Measurements from ENCODE around the gene MYOT. TPM values are rescaled to one million over a fixed set of nuclear protein-coding genes. Genes with fewer than 3 reads are reported as not detected.
"Not testable (repeated sequence)": the region's sequence is repeated elsewhere in the genome, so short reads cannot be mapped to it uniquely, and the experiment has no call there.

MYOT gene
- total RNA-seq, 4 donors from 2014 or later, result 19.4 to 35.6 (median 30.0) TPM

DNA sequence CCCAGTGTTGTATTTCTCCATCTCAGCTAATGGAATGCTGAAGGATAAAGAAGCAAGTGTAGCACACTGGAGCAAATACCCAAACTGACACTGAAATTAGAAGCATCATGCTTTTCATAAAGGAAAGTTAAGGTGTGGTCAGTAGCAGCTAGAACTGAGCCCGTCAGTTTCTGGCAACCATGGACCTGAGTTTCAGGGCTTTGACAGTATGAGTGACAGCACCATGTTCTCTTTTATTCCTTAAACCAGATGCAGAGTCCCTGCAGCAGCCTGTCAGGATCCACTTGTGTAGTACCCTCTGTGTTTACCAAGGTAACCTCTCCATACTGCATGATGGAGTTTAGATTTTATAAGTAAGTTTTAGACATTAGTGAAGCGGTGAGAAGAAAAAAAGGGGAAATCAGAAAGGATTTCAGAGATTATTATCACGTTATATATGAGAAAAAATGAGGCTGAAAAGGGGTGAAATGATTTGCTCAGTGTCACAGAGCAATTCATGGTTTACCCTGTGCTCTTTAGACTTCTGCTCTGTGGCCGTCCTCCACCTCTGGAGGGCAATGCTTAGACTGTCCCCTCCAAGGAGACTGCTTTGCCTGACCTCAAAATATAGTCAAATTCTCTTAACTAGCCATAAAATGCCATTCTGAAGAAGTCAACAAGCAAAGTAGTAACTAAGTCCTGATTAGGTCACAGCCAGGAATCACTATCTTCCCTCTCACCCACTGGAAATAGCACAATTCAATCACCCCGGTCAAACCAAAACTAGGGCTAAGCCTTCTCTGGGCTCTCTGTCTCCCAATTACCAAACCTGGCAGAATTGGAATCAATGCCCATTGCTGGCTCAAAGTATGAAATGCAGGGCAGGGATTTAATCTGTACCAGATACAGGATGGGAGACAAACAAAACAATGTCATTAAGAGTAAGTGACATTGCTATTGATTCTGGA lies 10.5 kb upstream of the MYOT start:
- Histone ChIP-seq H3K4me3 (peak overlapping the region in 2 of 4 donors; percentile 19 to 34), H3K27ac (replicated peaks in 1 of 4) (peak overlapping the region in 3 of 4 donors; percentile 54 to 65 (median 58)), H3K4me1 (peaks cover 18 to 29% (median 23%) of the 10 kb centered on the region in 4 donors), H3K27me3 (no peaks in the 10 kb centered on the region), H3K36me3 (no peaks in the 10 kb centered on the region), H3K9me3 (no peaks in the 10 kb centered on the region)
- intact Hi-C loops (cut with DNase I), result no loop called here
- DNase-seq (ENCODE audit: extremely low spot score), result no peak
- WGBS, result 81% methylated on average over 5 of the region's 5 CpGs
- TF ChIP-seq POLR2AphosphoS5 (IDR thresholded peaks at IDR 0.05) (no peak), EP300 (IDR thresholded peaks at IDR 0.05) (no peak), CTCF (IDR thresholded peaks at IDR 0.05) (no peak), POLR2A (IDR thresholded peaks at IDR 0.05; ENCODE audit: low read depth) (no peak)

GRCh38 chr5:137858223-137858916 lies 9.3 kb upstream of the MYOT start:
- no peak for DNase-seq (ENCODE audit: extremely low spot score)
- H3K4me3 ChIP-seq, result peak overlapping the region; percentile 19 to 34 (median 25)
- peak overlapping the region in 3 of 4 donors; percentile 54 to 65 (median 58) for H3K27ac ChIP-seq (replicated peaks in 1 of 4)
- 49% methylated on average over 3 of the region's 3 CpGs for WGBS
- TF ChIP-seq CTCF (IDR thresholded peaks at IDR 0.05) (no peak), POLR2AphosphoS5 (IDR thresholded peaks at IDR 0.05) (no peak), POLR2A (IDR thresholded peaks at IDR 0.05; ENCODE audit: low read depth) (no peak), EP300 (IDR thresholded peaks at IDR 0.05) (no peak)
- no peaks in the 10 kb centered on the region for H3K9me3 ChIP-seq
- H3K4me1 ChIP-seq, result peaks cover 18 to 29% (median 23%) of the 10 kb centered on the region in 4 donors
- no peaks in the 10 kb centered on the region for H3K36me3 ChIP-seq
- intact Hi-C loops (cut with DNase I), result no loop called here
- no peaks in the 10 kb centered on the region for H3K27me3 ChIP-seq

- peak overlapping the region in 2 of 4 donors; percentile 19 to 27 for H3K4me3 ChIP-seq
- intact Hi-C loops (cut with DNase I), result no loop called here
- TF ChIP-seq EP300 (IDR thresholded peaks at IDR 0.05) (no peak), POLR2A (IDR thresholded peaks at IDR 0.05; ENCODE audit: low read depth) (no peak), POLR2AphosphoS5 (IDR thresholded peaks at IDR 0.05) (no peak), CTCF (IDR thresholded peaks at IDR 0.05) (no peak)
- no peaks in the 10 kb centered on the region for H3K27me3 ChIP-seq
- 71% methylated on average over 5 of the region's 5 CpGs for WGBS
- H3K36me3 ChIP-seq, result no peaks in the 10 kb centered on the region
- H3K4me1 ChIP-seq, result peaks cover 18 to 29% (median 23%) of the 10 kb centered on the region in 4 donors
- no peak for DNase-seq (ENCODE audit: extremely low spot score)
- H3K9me3 ChIP-seq, result no peaks in the 10 kb centered on the region
- H3K27ac ChIP-seq (replicated peaks in 1 of 4), result peak overlapping the region in 1 of 4 donors; percentile 54
These were observed 8.7 kb upstream of the MYOT start for GRCh38 chr5:137858954-137859353.

- intact Hi-C loops (cut with DNase I), result no loop called here
- no peak for DNase-seq (ENCODE audit: extremely low spot score)
- no peak overlapping the region for H3K4me3 ChIP-seq
- H3K4me1 ChIP-seq, result peaks cover 8 to 19% (median 16%) of the 10 kb centered on the region in 4 donors
- no peak overlapping the region for H3K27ac ChIP-seq (replicated peaks in 1 of 4)
- no peak for TF ChIP-seq POLR2A (IDR thresholded peaks at IDR 0.05; ENCODE audit: low read depth)
- TF ChIP-seq POLR2AphosphoS5 (IDR thresholded peaks at IDR 0.05), result no peak
- no peak for TF ChIP-seq CTCF (IDR thresholded peaks at IDR 0.05)
- TF ChIP-seq EP300 (IDR thresholded peaks at IDR 0.05), result no peak
- H3K9me3 ChIP-seq, result no peaks in the 10 kb centered on the region
- 90% methylated on average over 3 of the region's 3 CpGs for WGBS
- no peaks in the 10 kb centered on the region for H3K27me3 ChIP-seq
- no peaks in the 10 kb centered on the region for H3K36me3 ChIP-seq
These were observed 5.4 kb upstream of the MYOT start for GRCh38 chr5:137862251-137862650.

GRCh38 chr5:137863653-137864052 lies 4.0 kb upstream of the MYOT start:
- H3K27ac ChIP-seq (replicated peaks in 1 of 4); H3K4me1 ChIP-seq; H3K4me3 ChIP-seq; intact Hi-C loops (cut with DNase I); H3K27me3 ChIP-seq; H3K9me3 ChIP-seq; DNase-seq (ENCODE audit: extremely low spot score); H3K36me3 ChIP-seq: not testable (repeated sequence)
- 92% methylated on average over 5 of the region's 6 CpGs for WGBS
